ENCODE measurements around the gene LRRC66.

The LRRC66 gene

DNA sequence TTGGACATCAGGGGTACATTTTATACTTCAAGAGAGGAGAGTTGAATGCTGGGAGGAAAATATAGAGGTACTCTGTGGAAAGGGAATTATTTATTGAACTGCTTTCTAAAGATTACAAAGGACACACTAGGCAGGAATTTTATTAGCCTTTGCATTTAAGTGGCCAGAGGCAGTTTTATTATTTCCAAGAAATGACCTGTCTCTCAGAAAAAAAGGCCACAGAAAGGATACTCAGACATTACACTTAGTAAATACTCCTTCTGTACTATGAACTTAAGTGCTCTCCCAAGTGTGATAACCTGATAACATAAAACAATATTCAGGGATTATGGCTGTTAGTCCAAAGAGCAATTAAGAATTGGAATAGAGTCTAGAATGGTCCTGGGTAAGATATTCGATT lies 7.5 kb downstream of the LRRC66 start:
- DNase-seq, result no peak

GRCh38 chr4:52010986-52011385 lies 9.2 kb downstream of the LRRC66 start:
- DNase-seq, result no peak

- DNase-seq, result no peak
Observed at GRCh38 chr4:52006887-52007286, 13.3 kb downstream of the LRRC66 start.

DNA sequence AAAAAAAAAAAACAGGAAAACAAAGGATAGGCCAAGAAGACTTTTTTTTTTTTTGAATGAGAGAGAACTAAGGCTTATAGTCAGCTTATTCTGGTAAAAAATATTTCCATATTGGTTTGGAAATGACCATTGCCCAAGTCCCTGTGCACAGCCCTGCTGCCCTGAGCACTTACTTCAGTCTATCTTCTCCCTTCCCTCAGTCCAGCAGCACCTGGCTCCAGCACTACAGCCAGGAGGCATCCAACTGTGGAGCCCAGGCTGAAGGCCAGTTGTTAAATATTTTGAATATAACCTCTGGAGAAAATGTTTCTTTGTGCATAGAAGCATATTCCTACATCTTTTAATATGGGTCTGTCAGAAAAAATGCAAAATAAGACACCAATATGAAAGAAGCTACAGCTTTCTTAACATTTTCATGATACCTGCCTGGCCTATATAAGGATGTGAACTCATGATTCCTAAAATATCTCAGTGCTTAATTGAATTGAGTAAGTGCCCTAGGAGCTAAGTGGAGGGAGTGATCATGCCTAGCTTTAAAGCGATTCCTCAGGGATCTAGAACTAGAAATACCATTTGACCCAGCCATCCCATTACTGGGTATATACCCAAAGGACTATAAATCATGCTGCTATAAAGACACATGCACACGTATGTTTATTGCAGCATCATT lies 14.4 kb downstream of the LRRC66 start:
- no peak for DNase-seq

DNA sequence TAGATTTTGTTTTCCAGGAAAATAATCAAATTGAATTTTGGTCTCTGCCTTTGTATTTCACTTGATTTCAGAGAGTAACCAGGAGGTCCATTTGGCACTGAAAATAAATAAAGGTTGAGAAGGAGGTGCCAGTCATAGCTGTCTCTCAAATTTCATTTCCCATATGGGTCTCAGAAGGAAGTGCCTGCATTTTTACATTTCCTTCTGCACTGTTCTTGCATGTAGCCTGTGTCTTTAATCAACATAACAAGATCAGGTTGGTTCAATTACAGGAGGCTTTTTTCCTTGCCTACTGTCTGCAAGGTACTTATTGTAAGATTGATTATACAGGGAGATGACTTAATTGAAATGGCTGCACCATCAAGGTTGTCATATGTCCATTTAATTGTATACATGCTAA lies 15.7 kb downstream of the LRRC66 start:
- DNase-seq, result no peak

- no peak for DNase-seq
Observed at GRCh38 chr4:52001616-52002015, 18.5 kb downstream of the LRRC66 start.

GRCh38 chr4:51999250-51999649 lies 20.9 kb downstream of the LRRC66 start:
- DNase-seq, result no peak

DNA sequence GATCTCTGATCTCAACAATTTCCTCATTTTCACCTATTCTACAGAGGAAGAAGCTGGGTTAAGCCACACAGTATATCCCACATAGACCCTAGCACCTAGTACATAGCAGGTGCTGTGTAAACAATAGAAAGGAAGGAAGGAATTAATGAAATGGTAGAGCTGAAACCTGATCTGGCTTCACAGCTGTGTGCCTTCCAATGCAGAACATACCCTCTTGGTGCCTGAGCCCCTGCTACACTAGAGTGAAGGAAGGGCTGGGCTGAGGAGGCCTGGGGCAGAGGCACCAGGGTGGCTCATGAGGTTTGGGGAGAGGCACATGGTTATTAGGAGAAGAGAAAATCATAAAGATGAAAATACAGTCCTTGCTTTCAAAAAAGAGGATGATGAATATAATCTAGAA lies 21.3 kb downstream of the LRRC66 start:
- no peak for DNase-seq

DNA sequence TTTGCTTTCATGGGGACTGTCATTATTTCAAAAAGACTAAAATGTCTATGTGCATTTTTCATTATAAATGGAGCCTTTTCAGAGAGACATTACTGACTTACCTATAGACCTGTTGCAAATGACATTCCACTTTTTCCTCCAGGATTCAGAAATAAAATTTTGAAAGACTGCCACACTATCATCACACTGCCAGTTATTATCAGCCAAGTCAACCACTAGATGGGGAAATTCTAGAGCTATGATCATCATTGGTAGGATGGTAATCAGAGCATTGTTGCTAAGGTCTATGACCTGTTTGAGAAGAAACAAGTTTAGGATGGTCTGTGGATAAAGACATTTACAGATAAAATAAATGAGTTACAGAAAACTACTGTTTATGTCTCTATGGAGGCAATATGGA lies 22.5 kb downstream of the LRRC66 start:
- DNase-seq, result no peak

- DNase-seq, result no peak
Observed at GRCh38 chr4:51995647-51996220, 24.4 kb downstream of the LRRC66 start.

GRCh38 chr4:51965862-51966261 lies 54.3 kb downstream of the LRRC66 start:
- DNase-seq, result no peak

- no peak for DNase-seq
Observed at GRCh38 chr4:51963841-51964517, 56.2 kb downstream of the LRRC66 start.

DNA sequence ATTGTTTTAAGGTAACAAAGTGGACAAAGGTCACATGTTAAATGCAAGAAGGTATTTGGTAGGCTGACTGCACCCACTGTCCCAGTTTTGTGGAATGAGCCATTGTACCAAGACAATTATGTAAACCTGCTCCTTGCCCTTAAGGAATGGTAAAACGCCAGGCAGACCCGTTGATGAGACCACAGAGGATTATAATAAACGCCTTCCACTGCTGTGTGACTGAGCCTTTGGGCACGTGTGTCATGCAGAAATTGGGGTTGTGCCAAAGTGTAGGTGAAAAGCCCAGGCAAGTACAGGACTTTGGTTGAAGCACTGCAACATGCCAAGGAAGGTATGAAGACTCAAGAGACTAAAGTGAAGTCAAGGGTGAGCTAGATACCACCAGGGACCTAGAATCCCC lies 59.7 kb downstream of the LRRC66 start:
- DNase-seq, result no peak

GRCh38 chr4:51958199-51958968 lies 61.8 kb downstream of the LRRC66 start:
- DNase-seq, result no peak
